PC-9 (cell line): ENCODE data around the gene ACER3. TPM values are rescaled to one million over a fixed set of nuclear protein-coding genes. Genes with fewer than 3 reads are reported as not detected.

Source experiments
- BruUV-seq: library from RNA; stranded (reverse); fragments of 400-500 nt; replicated peaks from 2 replicates; lab custom pipeline; 2021; lab: Mats Ljungman, UMichigan
- CTCF ChIA-PET: fragments of 300-600 bp; sonication (Branson Sonifier 250); formaldehyde crosslinking; loops from one replicate; lab custom pipeline; 2022; ENCODE audit warnings: antibody characterized with exemption; lab: Charles Lee
- POLR2A ChIA-PET: fragments of 300-600 bp; sonication (Branson Sonifier 250); formaldehyde crosslinking; loops from one replicate; lab custom pipeline; 2022; ENCODE audit warnings: antibody characterized with exemption; ENCODE audit not compliant: unreplicated experiment; lab: Charles Lee
- DNase-seq, 2 experiments: peaks; one replicate each; pipeline versions ENCODE4 v3.0.0 to v3.0.0-alpha.2; 2015 to 2022; ENCODE audit warnings: mixed read lengths in 1 of 2
- H2AFZ ChIP-seq: fragments of 200-600 bp; sonication (generic); 2 replicates; pipeline ENCODE4 v1.8.1; 2017; ENCODE audit warnings: antibody characterized with exemption
- H3F3A ChIP-seq: fragments of 200-600 bp; sonication (generic); 2 replicates; pipeline ENCODE4 v1.8.1; 2017; ENCODE audit warnings: antibody characterized with exemption, mild to moderate bottlenecking, low read depth; ENCODE audit not compliant: insufficient read depth
- H3K27ac ChIP-seq: fragments of 200-600 bp; sonication (generic); 2 replicates; pipeline ENCODE4 v1.6.1; 2016; ENCODE audit warnings: mixed run types
- H3K27me3 ChIP-seq: fragments of 200-600 bp; sonication (generic); 2 replicates; pipeline ENCODE4 v1.6.1; 2016; ENCODE audit warnings: low read depth, mixed run types; ENCODE audit not compliant: insufficient read depth
- H3K36me3 ChIP-seq: fragments of 200-600 bp; sonication (generic); 2 replicates; pipeline ENCODE4 v1.6.1; 2016; ENCODE audit warnings: low read depth, mixed run types
- H3K4me1 ChIP-seq: fragments of 200-600 bp; sonication (generic); replicated peaks from 2 replicates; pipeline ENCODE4 v1.6.1; 2016; ENCODE audit warnings: mixed run types; ENCODE audit not compliant: insufficient read depth
- H3K4me2 ChIP-seq: fragments of 200-600 bp; sonication (generic); 2 replicates; pipeline ENCODE4 v1.6.1; 2017; ENCODE audit warnings: mixed run types
- H3K4me3 ChIP-seq: fragments of 200-600 bp; sonication (generic); 2 replicates; pipeline ENCODE4 v1.6.1; 2016; ENCODE audit warnings: mixed run types
- H3K79me2 ChIP-seq: fragments of 200-600 bp; sonication (generic); 2 replicates; pipeline ENCODE4 v1.6.1; 2017; ENCODE audit warnings: low read depth, mixed run types
- H3K9me2 ChIP-seq: fragments of 200-600 bp; sonication (generic); 2 replicates; pipeline ENCODE4 v1.8.1; 2017; ENCODE audit warnings: mild to moderate bottlenecking; ENCODE audit not compliant: insufficient read depth
- H3K9me3 ChIP-seq: fragments of 200-600 bp; sonication (generic); 2 replicates; pipeline ENCODE4 v1.8.1; 2016; ENCODE audit warnings: low read depth; ENCODE audit not compliant: insufficient read depth
- H4K20me1 ChIP-seq: fragments of 200-600 bp; sonication (generic); 2 replicates; pipeline ENCODE4 v1.8.1; 2017; ENCODE audit not compliant: insufficient read depth
- CTCF ChIP-seq: fragments of 200-600 bp; sonication (generic); conservative IDR thresholded peaks from 2 replicates; pipeline ENCODE4 v1.6.1; 2017; ENCODE audit warnings: mixed run types, antibody characterized with exemption, mild to moderate bottlenecking, moderate library complexity
- EZH2 ChIP-seq: fragments of 200-600 bp; sonication (generic); IDR thresholded peaks from 2 replicates; pipeline ENCODE4 v1.8.0; 2017; ENCODE audit warnings: antibody characterized with exemption, low read depth
- intact Hi-C: fragments of 100-400 bp; cut with micrococcal nuclease; formaldehyde crosslinking; loops from one replicate; pipeline ENCODE4 v1.10.0; 2022; ENCODE audit not compliant: unreplicated experiment
- total RNA-seq: library from RNA; stranded (reverse); gene quantifications from 2 replicates; pipeline ENCODE4 v1.2.3, GENCODE V29; 2021

Gene ACER3
- total RNA-seq, 1 experiment from 2014 or later, result 21.3 TPM

DNA sequence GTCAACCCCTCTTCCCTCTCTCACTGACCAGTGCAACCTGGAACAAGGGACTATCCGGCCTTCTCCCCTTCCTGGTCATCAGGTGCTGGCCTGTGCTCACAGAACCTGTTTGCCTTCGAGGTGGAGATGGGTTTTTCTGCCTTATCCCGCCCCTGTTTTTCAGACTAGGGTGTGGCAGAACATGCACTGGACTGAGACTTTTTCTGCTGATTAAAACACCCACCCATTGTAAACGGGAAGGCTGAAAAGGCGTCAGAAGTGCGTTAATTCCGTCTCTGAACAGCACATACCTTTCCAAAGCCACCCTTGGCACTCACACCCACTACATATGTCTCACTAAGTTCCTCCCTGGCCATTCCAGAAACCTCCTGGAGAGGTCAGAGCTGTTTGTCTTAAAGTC is 169.1 kb downstream of the ACER3 start:
- no peak for TF ChIP-seq EZH2
- no peak for TF ChIP-seq CTCF
- Histone ChIP-seq H3K27me3 (no peaks in the 10 kb centered on the region), H3K36me3 (no peaks in the 10 kb centered on the region), H3K9me3 (no peaks in the 10 kb centered on the region), H3K79me2 (no peaks in the 10 kb centered on the region), H3K4me3 (no peak overlapping the region), H2AFZ (no peak overlapping the region), H3K27ac (no peak overlapping the region), H3F3A (peaks cover 19% of the 10 kb centered on the region; the same call in 1 of the 2 replicates), H3K9me2 (no peaks in the 10 kb centered on the region), H3K4me2 (no peak overlapping the region), H3K4me1 (peaks cover 18% of the 10 kb centered on the region), H4K20me1 (no peaks in the 10 kb centered on the region)
- intact Hi-C loops, result no loop called here
- BruUV-seq, result no TSS peak
- peak in 1 of 2 experiments; percentile 26 for DNase-seq
- ChIA-PET CTCF (interaction anchor here (0.8 kb wide), 1 partner anchor 795 kb away, joined by 7 read pairs; no protein-coding TSS in a partner anchor), POLR2A (no interaction called here)

DNA sequence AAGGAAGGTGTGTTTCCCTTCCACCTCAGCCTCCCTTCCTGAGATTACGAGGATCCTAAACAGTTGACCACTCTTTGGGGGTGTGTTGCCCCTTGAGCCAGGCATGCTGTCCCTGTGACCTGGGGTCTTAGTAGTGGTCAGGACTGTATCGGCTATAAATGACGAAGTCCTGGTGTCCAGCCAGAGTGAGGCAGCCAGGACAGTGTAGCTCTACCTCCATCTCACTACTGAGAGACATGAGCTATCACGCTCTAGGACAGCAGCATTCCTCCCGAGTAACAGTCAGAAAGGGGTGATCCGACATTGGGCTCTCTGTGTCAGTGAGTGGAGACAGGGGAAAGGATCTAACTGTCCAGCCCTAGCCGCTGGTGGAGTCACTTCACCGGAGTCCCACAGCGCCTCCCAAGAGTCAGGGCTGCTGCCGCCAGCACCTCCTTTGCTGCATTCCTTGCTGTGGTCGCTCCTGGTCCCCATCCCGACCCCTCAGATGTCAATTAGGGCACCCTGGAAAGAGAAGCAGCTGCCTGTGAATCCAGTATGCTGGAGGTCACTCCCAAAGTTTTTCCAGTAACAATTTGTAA is 170.2 kb downstream of the ACER3 start:
- Histone ChIP-seq H3K4me1 (peaks cover 29% of the 10 kb centered on the region), H2AFZ (no peak overlapping the region), H3K36me3 (no peaks in the 10 kb centered on the region), H3K9me3 (no peaks in the 10 kb centered on the region), H3K4me2 (no peak overlapping the region), H3K27ac (no peak overlapping the region), H3K27me3 (no peaks in the 10 kb centered on the region), H3K79me2 (no peaks in the 10 kb centered on the region), H4K20me1 (no peaks in the 10 kb centered on the region), H3F3A (peaks cover 28% of the 10 kb centered on the region; the same call in 1 of the 2 replicates), H3K4me3 (no peak overlapping the region), H3K9me2 (no peaks in the 10 kb centered on the region)
- no peak for DNase-seq
- TF ChIP-seq CTCF, result no peak
- TF ChIP-seq EZH2, result no peak
- ChIA-PET CTCF (no interaction called here), POLR2A (no interaction called here)
- intact Hi-C loops, result no loop called here
- no TSS peak for BruUV-seq

DNA sequence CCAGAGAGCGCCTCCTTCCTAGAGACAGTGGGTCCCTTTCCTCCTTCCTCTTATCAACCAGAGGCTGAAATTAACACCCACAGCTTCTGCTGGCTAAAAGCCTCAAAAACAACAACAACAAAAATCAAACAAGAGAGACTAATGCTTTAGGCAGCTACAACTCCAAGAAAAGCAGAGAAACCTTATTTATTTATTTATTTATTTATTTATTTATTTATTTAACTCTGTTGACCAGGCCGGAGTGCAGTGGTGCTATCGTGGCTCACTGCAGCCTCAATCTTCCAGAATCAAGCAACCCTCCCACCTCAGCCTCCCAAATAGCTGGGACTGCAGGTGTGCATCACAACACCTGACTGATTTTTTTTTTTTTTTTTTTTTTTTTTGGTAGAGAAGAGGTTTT is 170.9 kb downstream of the ACER3 start:
- intact Hi-C loops, result no loop called here
- no peak overlapping the region for H3K4me2 ChIP-seq
- ChIA-PET POLR2A (no interaction called here), CTCF (no interaction called here)
- H3K79me2 ChIP-seq, result no peaks in the 10 kb centered on the region
- no peaks in the 10 kb centered on the region for H3K9me2 ChIP-seq
- no peaks in the 10 kb centered on the region for H3K27me3 ChIP-seq
- no peaks in the 10 kb centered on the region for H4K20me1 ChIP-seq
- no peaks in the 10 kb centered on the region for H3K9me3 ChIP-seq
- no TSS peak for BruUV-seq
- DNase-seq, result no peak
- H2AFZ ChIP-seq, result no peak overlapping the region
- H3K36me3 ChIP-seq, result no peaks in the 10 kb centered on the region
- TF ChIP-seq CTCF (no peak), EZH2 (no peak)
- no peak overlapping the region for H3K4me3 ChIP-seq
- peaks cover 23% of the 10 kb centered on the region; the same call in 1 of the 2 replicates for H3F3A ChIP-seq
- H3K4me1 ChIP-seq, result peaks cover 35% of the 10 kb centered on the region
- H3K27ac ChIP-seq, result no peak overlapping the region
